IMR-90 (cell line): Measurements from ENCODE around the gene ARHGEF16. TPM values are rescaled to one million over a fixed set of nuclear protein-coding genes. Genes with fewer than 3 reads are reported as not detected.

Experiments
- ATAC-seq: fragments of 200-7000 bp; cut with Tn5 transposase; 2 replicates; pipeline ENCODE4 v1.9.1; 2020; ENCODE audit warnings: low read depth, mild to moderate bottlenecking, moderate library complexity
- BruUV-seq: library from RNA; stranded (reverse); fragments of 400-500 nt; replicated peaks from 2 replicates; lab custom pipeline; 2021; lab: Mats Ljungman, UMichigan
- CTCF ChIA-PET: fragments of 300-600 bp; formaldehyde crosslinking; extraction: SDS; loops from one replicate; lab custom pipeline; 2021; ENCODE audit warnings: antibody characterized with exemption; lab: Yijun Ruan, JAX
- POLR2A ChIA-PET: fragments of 300-600 bp; sonication (Branson Sonifier 250); formaldehyde crosslinking; loops from one replicate; lab custom pipeline; 2022; ENCODE audit warnings: antibody characterized with exemption; ENCODE audit not compliant: unreplicated experiment; lab: Charles Lee
- DNase-seq: peaks from one replicate; pipeline ENCODE4 v3.0.0; 2013
- H2AFZ ChIP-seq: replicated peaks from 2 replicates; pipeline ENCODE3; 2013; ENCODE audit warnings: low read length, mild to moderate bottlenecking; ENCODE audit not compliant: poor library complexity
- H2AK5ac ChIP-seq: 2 replicates; pipeline ENCODE4 v1.6.1; 2013; ENCODE audit warnings: low read depth, low read length, inconsistent platforms
- H2AK9ac ChIP-seq: replicated peaks from 2 replicates; pipeline ENCODE3; 2013; ENCODE audit warnings: mild to moderate bottlenecking, low read depth, low read length, moderate library complexity; ENCODE audit not compliant: poor library complexity
- H2BK120ac ChIP-seq: 2 replicates; pipeline ENCODE4 v1.6.1; 2013; ENCODE audit warnings: low read depth, low read length, inconsistent platforms
- H2BK15ac ChIP-seq: 3 replicates; pipeline ENCODE4 v1.6.1; 2013; ENCODE audit warnings: low read depth, low read length, inconsistent platforms
- H2BK20ac ChIP-seq: 2 replicates; pipeline ENCODE4 v1.6.1; 2013; ENCODE audit warnings: low read depth, mild to moderate bottlenecking, inconsistent platforms, low read length, moderate library complexity
- H2BK5ac ChIP-seq: 2 replicates; pipeline ENCODE4 v1.6.1; 2013; ENCODE audit warnings: mild to moderate bottlenecking, low read depth, low read length, inconsistent platforms; ENCODE audit not compliant: poor library complexity, severe bottlenecking
- H3K14ac ChIP-seq: replicated peaks from 2 replicates; pipeline ENCODE4 v1.6.1; 2013; ENCODE audit warnings: low read depth, low read length, inconsistent platforms
- H3K18ac ChIP-seq: 2 replicates; pipeline ENCODE4 v1.6.1; 2013; ENCODE audit warnings: low read depth, low read length, control low read depth
- H3K23ac ChIP-seq: 2 replicates; pipeline ENCODE4 v1.6.1; 2013; ENCODE audit warnings: low read depth, low read length, inconsistent platforms
- H3K27ac ChIP-seq: 2 replicates; pipeline ENCODE4 v1.5.1; 2013; ENCODE audit warnings: mild to moderate bottlenecking, control low read depth, low read length; ENCODE audit not compliant: insufficient read depth
- H3K27me3 ChIP-seq: 2 replicates; pipeline ENCODE4 v1.6.1; 2013; ENCODE audit warnings: low read length; ENCODE audit not compliant: control insufficient read depth, insufficient read depth
- H3K36me3 ChIP-seq: 2 replicates; pipeline ENCODE4 v1.6.1; 2013; ENCODE audit warnings: low read length, mixed read lengths; ENCODE audit not compliant: control insufficient read depth, insufficient read depth
- H3K4ac ChIP-seq: 2 replicates; pipeline ENCODE4 v1.6.1; 2013; ENCODE audit warnings: low read depth, low read length, inconsistent platforms
- H3K4me1 ChIP-seq: 2 replicates; pipeline ENCODE4 v1.6.1; 2013; ENCODE audit warnings: low read length, mixed read lengths; ENCODE audit not compliant: control insufficient read depth, insufficient read depth
- H3K4me2 ChIP-seq: 2 replicates; pipeline ENCODE4 v1.6.1; 2013; ENCODE audit warnings: low read depth, mild to moderate bottlenecking, control low read depth, low read length, moderate library complexity
- H3K4me3 ChIP-seq: 2 replicates; pipeline ENCODE4 v1.5.1; 2013; ENCODE audit warnings: low read depth, mild to moderate bottlenecking, control low read depth, low read length, moderate library complexity; ENCODE audit not compliant: insufficient read depth
- H3K56ac ChIP-seq: 2 replicates; pipeline ENCODE4 v1.6.1; 2013; ENCODE audit warnings: low read length, inconsistent platforms; ENCODE audit not compliant: insufficient read depth; ENCODE audit errors: extremely low read depth
- H3K79me1 ChIP-seq, 2 experiments: 2 replicates each; pipeline ENCODE4 v1.6.1; 2013; ENCODE audit warnings: low read length in 2 of 2, inconsistent platforms in 1 of 2, low read depth in 1 of 2
- H3K9ac ChIP-seq: 2 replicates; pipeline ENCODE4 v1.6.1; 2013; ENCODE audit warnings: low read depth, low read length, control low read depth
- H3K9me1 ChIP-seq: 2 replicates; pipeline ENCODE4 v1.6.1; 2013; ENCODE audit warnings: low read length, inconsistent platforms; ENCODE audit not compliant: insufficient read depth
- H3K9me3 ChIP-seq: 2 replicates; pipeline ENCODE4 v1.6.1; 2013; ENCODE audit warnings: low read length; ENCODE audit not compliant: control insufficient read depth, insufficient read depth
- H4K20me1 ChIP-seq: 2 replicates; pipeline ENCODE4 v1.6.1; 2013; ENCODE audit warnings: low read length, inconsistent platforms; ENCODE audit not compliant: insufficient read depth
- H4K5ac ChIP-seq: 2 replicates; pipeline ENCODE4 v1.6.1; 2013; ENCODE audit warnings: mild to moderate bottlenecking, low read depth, low read length, control low read depth
- H4K8ac ChIP-seq, 2 experiments: 2 replicates each; pipeline ENCODE4 v1.6.1; 2013; ENCODE audit warnings: low read depth in 2 of 2, low read length in 2 of 2, control low read depth in 1 of 2, inconsistent platforms in 1 of 2
- H4K91ac ChIP-seq: 2 replicates; pipeline ENCODE4 v1.6.1; 2013; ENCODE audit warnings: low read depth, low read length, inconsistent platforms; ENCODE audit not compliant: insufficient read depth
- BHLHE40 ChIP-seq: fragments of 150-350 bp; IDR thresholded peaks from 2 replicates; pipeline ENCODE4 v1.6.1; 2016; ENCODE audit warnings: mild to moderate bottlenecking, low read depth, low read length
- CEBPB ChIP-seq: IDR thresholded peaks from 2 replicates; pipeline ENCODE4 v1.6.1; 2012; ENCODE audit warnings: low read depth, low read length, improper control_type of control experiment
- CHD1 ChIP-seq: IDR thresholded peaks from 2 replicates; pipeline ENCODE4 v1.6.1; 2012; ENCODE audit warnings: low read depth, low read length, improper control_type of control experiment
- CTCF ChIP-seq: conservative IDR thresholded peaks from 2 replicates; pipeline ENCODE4 v1.5.1; 2012; ENCODE audit warnings: mild to moderate bottlenecking, low read depth, low read length, improper control_type of control experiment
- ELK1 ChIP-seq: fragments of 150-350 bp; IDR thresholded peaks from 2 replicates; pipeline ENCODE4 v1.6.1; 2016; ENCODE audit warnings: low read depth, mild to moderate bottlenecking, low read length, moderate library complexity, borderline replicate concordance
- FOS ChIP-seq: fragments of 150-350 bp; IDR thresholded peaks from 2 replicates; pipeline ENCODE4 v1.6.1; 2016; ENCODE audit warnings: low read depth, low read length
- MAFK ChIP-seq: IDR thresholded peaks from 2 replicates; pipeline ENCODE4 v1.6.1; 2012; ENCODE audit warnings: low read depth, low read length, improper control_type of control experiment
- MAZ ChIP-seq: IDR thresholded peaks from 2 replicates; pipeline ENCODE4 v1.6.1; 2012; ENCODE audit warnings: low read depth, mild to moderate bottlenecking, low read length, improper control_type of control experiment, moderate library complexity, borderline replicate concordance
- MXI1 ChIP-seq: IDR thresholded peaks from 2 replicates; pipeline ENCODE4 v1.6.1; 2012; ENCODE audit warnings: low read depth, mild to moderate bottlenecking, low read length, moderate library complexity, borderline replicate concordance
- NFE2L2 ChIP-seq: fragments of 150-350 bp; IDR thresholded peaks from 2 replicates; pipeline ENCODE4 v1.6.1; 2016; ENCODE audit warnings: low read depth, mild to moderate bottlenecking, low read length
- POLR2A ChIP-seq: IDR thresholded peaks from 2 replicates; pipeline ENCODE4 v1.6.1; 2012; ENCODE audit warnings: mild to moderate bottlenecking, low read depth, low read length
- RAD21 ChIP-seq: IDR thresholded peaks from 2 replicates; pipeline ENCODE4 v1.6.1; 2012; ENCODE audit warnings: low read length, improper control_type of control experiment
- RCOR1 ChIP-seq: IDR thresholded peaks from 2 replicates; pipeline ENCODE4 v1.6.1; 2012; ENCODE audit warnings: mild to moderate bottlenecking, low read length, improper control_type of control experiment; ENCODE audit not compliant: insufficient replicate concordance
- RFX5 ChIP-seq: IDR thresholded peaks from 2 replicates; pipeline ENCODE4 v1.8.0; 2012; ENCODE audit warnings: low read depth, mild to moderate bottlenecking, low read length, moderate library complexity
- SMC3 ChIP-seq: fragments of 150-350 bp; IDR thresholded peaks from 2 replicates; pipeline ENCODE4 v1.6.1; 2016; ENCODE audit warnings: low read depth, mild to moderate bottlenecking, antibody characterized with exemption, low read length, moderate library complexity
- USF2 ChIP-seq: fragments of 150-350 bp; IDR thresholded peaks from 2 replicates; pipeline ENCODE4 v1.6.1; 2017; ENCODE audit warnings: mild to moderate bottlenecking, antibody characterized with exemption, low read length, low read depth
- WGBS, 2 experiments: methylation state at CpG; one replicate each; pipeline versions ENCODE4 v1.1.5 to v1.1.7; 2013; ENCODE audit warnings: missing lambda C conversion rate in 2 of 2; ENCODE audit not compliant: insufficient read length in 1 of 2; ENCODE audit errors: extremely low coverage in 2 of 2; 5-methylcytosine and 5-hydroxymethylcytosine counted together
- dilution Hi-C: fragments of 300-500 bp; cut with HindIII; formaldehyde crosslinking; loops from one replicate; pipeline ENCODE4 v1.14.3; 2018; ENCODE audit warnings: low sequenced_read_pairs; ENCODE audit not compliant: unreplicated experiment
- in situ Hi-C: fragments of 300-500 bp; cut with MboI; formaldehyde crosslinking; loops from 3 replicates; pipeline ENCODE4 v1.14.3; 2019; ENCODE audit warnings: low sequenced_read_pairs, inconsistent platforms, mixed read lengths
- intact Hi-C: fragments of 100-400 bp; cut with micrococcal nuclease; formaldehyde crosslinking; loops from 2 replicates; pipeline ENCODE4 v1.10.0; 2022
- polyA plus RNA-seq, 3 experiments: library from polyadenylated mRNA; depleted of rRNA; stranded (reverse); fragments of >200 nt; gene quantifications; 2 replicates each; pipeline ENCODE4 v1.2.3, GENCODE V29; 2012; ENCODE audit warnings: low replicate concordance in 1 of 3
- total RNA-seq: library from RNA; depleted of rRNA; stranded (reverse); fragments of >200 nt; gene quantifications from 2 replicates; pipeline ENCODE4 v1.2.3, GENCODE V29; 2012

Gene ARHGEF16
- total and polyA plus RNA-seq, 2 of the 4 experiments (the other 2 are of a cell fraction) = 0.18 to 0.39 TPM

- no peak overlapping the region for H3K4me2 ChIP-seq
- no peak overlapping the region for H3K9ac ChIP-seq
- H2BK20ac ChIP-seq = no peak overlapping the region
- POLR2A ChIA-PET = no interaction called here
- no peak overlapping the region for H4K5ac ChIP-seq
- no peak overlapping the region for H2BK5ac ChIP-seq
- no peak overlapping the region for H2BK15ac ChIP-seq
- H2AK5ac ChIP-seq = no peak overlapping the region
- intact Hi-C loops = loop anchor here (10.0 kb wide), 1 partner anchor 232 kb away; no protein-coding TSS in a partner anchor
- H2AK9ac ChIP-seq = no peak overlapping the region
- ATAC-seq = no peak
- H3K27ac ChIP-seq = no peak overlapping the region
- H4K8ac ChIP-seq = no peak overlapping the region
- H4K20me1 ChIP-seq = no peaks in the 10 kb centered on the region
- dilution Hi-C loops = no loop called here
- no peak overlapping the region for H4K91ac ChIP-seq
- no peaks in the 10 kb centered on the region for H3K9me1 ChIP-seq
- H3K79me1 ChIP-seq = no peaks in the 10 kb centered on the region
- no peak overlapping the region for H3K14ac ChIP-seq
- TF ChIP-seq POLR2A (no peak), CHD1 (no peak), CEBPB (no peak), FOS (no peak), MXI1 (no peak), MAFK (no peak), CTCF (no peak), NFE2L2 (no peak), RFX5 (no peak), USF2 (no peak), ELK1 (no peak), MAZ (no peak), RCOR1 (no peak), SMC3 (no peak), BHLHE40 (no peak), RAD21 (no peak)
- H3K4me3 ChIP-seq = no peak overlapping the region
- CTCF ChIA-PET = interaction anchor here (0.9 kb wide), 1 partner anchor 126 kb away, joined by 4 read pairs; no protein-coding TSS in a partner anchor
- H3K23ac ChIP-seq = no peak overlapping the region
- 88% methylated on average over 11 of the region's 17 CpGs; no CpG with 5 or more reads in 1 of the 2 experiments for WGBS, 2 experiments
- H3K36me3 ChIP-seq = no peaks in the 10 kb centered on the region
- no peak overlapping the region for H2BK120ac ChIP-seq
- no peak overlapping the region for H3K56ac ChIP-seq
- no peak overlapping the region for H2AFZ ChIP-seq
- in situ Hi-C loops = no loop called here
- H3K9me3 ChIP-seq = peaks cover 5% of the 10 kb centered on the region
- no peak overlapping the region for H3K18ac ChIP-seq
- no peak overlapping the region for H3K4ac ChIP-seq
- DNase-seq = no peak
- no peaks in the 10 kb centered on the region for H3K27me3 ChIP-seq
- BruUV-seq = no TSS peak
- no peaks in the 10 kb centered on the region for H3K4me1 ChIP-seq
These were observed 38.2 kb downstream of the ARHGEF16 start for GRCh38 chr1:3492545-3493246.
